Uterus (tissue), 2 donors: Measurements from ENCODE around the gene HES7.

ENCODE experiments used
- POLR2A ChIP-seq, 2 donors: fragments of 450-650 bp; IDR thresholded peaks; one replicate each; pipeline ENCODE4 v1.6.1; 2016; ENCODE audit warnings: antibody characterized with exemption in 2 of 2, mild to moderate bottlenecking in 1 of 2, moderate library complexity in 1 of 2
- TF ChIP-seq, protein P1 (sequence below), 4 experiments: fragments of 200-600 bp in 2 of 4; fragments of 450-650 bp in 2 of 4; sonication (generic) in 2 of 4; IDR thresholded peaks; one replicate each; pipeline ENCODE4 v1.5.1; 2016 to 2019; ENCODE audit warnings: antibody characterized with exemption in 4 of 4, mild to moderate bottlenecking in 2 of 4, moderate library complexity in 1 of 4

DNA sequence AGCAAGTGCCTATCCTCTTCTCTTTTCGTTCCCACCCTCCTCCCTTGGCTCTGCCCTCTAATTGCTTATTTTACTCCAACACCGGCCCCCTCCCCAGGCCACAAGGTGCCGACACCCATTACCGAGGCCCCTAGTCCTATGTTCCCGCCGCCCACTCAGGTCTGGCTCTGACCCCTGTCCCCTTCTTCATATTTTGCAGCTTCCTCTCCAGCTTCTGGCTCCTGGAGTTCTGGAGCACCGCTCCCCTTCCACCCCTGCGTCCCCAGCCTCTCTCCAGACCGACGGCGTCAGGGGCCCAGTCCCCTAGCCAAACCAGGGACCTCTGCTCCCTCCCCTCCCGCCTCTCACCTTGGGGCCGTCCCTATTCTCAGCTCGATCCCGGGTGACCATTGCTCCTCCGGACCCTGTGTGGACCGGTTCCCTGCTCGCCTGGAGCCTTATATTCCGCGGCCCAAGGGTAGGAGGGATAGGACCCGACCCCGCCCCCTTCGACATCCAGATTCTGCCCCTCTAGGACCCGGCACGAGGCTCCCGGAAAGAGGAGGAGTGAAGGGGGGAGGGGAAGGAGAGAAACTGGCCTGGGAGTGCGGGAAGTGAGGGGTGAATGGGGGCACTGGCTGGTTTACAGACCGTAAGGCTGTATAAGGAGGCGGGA, at the start of gene HES7:
- no peak for TF ChIP-seq POLR2A (IDR thresholded peaks at IDR 0.05)
- TF ChIP-seq, protein P1, sequence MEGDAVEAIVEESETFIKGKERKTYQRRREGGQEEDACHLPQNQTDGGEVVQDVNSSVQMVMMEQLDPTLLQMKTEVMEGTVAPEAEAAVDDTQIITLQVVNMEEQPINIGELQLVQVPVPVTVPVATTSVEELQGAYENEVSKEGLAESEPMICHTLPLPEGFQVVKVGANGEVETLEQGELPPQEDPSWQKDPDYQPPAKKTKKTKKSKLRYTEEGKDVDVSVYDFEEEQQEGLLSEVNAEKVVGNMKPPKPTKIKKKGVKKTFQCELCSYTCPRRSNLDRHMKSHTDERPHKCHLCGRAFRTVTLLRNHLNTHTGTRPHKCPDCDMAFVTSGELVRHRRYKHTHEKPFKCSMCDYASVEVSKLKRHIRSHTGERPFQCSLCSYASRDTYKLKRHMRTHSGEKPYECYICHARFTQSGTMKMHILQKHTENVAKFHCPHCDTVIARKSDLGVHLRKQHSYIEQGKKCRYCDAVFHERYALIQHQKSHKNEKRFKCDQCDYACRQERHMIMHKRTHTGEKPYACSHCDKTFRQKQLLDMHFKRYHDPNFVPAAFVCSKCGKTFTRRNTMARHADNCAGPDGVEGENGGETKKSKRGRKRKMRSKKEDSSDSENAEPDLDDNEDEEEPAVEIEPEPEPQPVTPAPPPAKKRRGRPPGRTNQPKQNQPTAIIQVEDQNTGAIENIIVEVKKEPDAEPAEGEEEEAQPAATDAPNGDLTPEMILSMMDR (IDR thresholded peaks at IDR 0.05): no peak
